Measurements from ENCODE around the gene ARHGAP42.
"Not testable (repeated sequence)": the region's sequence is repeated elsewhere in the genome, so short reads cannot be mapped to it uniquely, and the experiment has no call there.

Gene ARHGAP42

GRCh38 chr11:101009690-101010055 lies 322.6 kb downstream of the ARHGAP42 start:
- no peak for DNase-seq (ENCODE audit: low spot score)
- no peak for TF ChIP-seq CTCF (IDR thresholded peaks at IDR 0.05; ENCODE audit: extremely low read depth, insufficient read depth, missing control alignments)
- in situ Hi-C loops (cut with MboI; ENCODE audit: low pct_unique_long_range_greater_than_20kb, low sequenced_read_pairs, unreplicated experiment) = no loop called here

- in situ Hi-C loops (cut with MboI; ENCODE audit: low pct_unique_long_range_greater_than_20kb, low sequenced_read_pairs, unreplicated experiment) = no loop called here
- no peak for TF ChIP-seq CTCF (IDR thresholded peaks at IDR 0.05; ENCODE audit: extremely low read depth, insufficient read depth, missing control alignments)
- DNase-seq (ENCODE audit: low spot score) = no peak
Observed at GRCh38 chr11:101010899-101011298, 323.8 kb downstream of the ARHGAP42 start.

- in situ Hi-C loops (cut with MboI; ENCODE audit: low pct_unique_long_range_greater_than_20kb, low sequenced_read_pairs, unreplicated experiment) = no loop called here
- no peak for TF ChIP-seq CTCF (IDR thresholded peaks at IDR 0.05; ENCODE audit: extremely low read depth, insufficient read depth, missing control alignments)
- no peak for DNase-seq (ENCODE audit: low spot score)
Observed at GRCh38 chr11:101011881-101012280, 324.8 kb downstream of the ARHGAP42 start.

GRCh38 chr11:101013702-101014101 lies 326.6 kb downstream of the ARHGAP42 start:
- DNase-seq (ENCODE audit: low spot score); in situ Hi-C loops (cut with MboI; ENCODE audit: low pct_unique_long_range_greater_than_20kb, low sequenced_read_pairs, unreplicated experiment): not testable (repeated sequence)

GRCh38 chr11:101014600-101015285 lies 327.7 kb downstream of the ARHGAP42 start:
- in situ Hi-C loops (cut with MboI; ENCODE audit: low pct_unique_long_range_greater_than_20kb, low sequenced_read_pairs, unreplicated experiment) = no loop called here
- no peak for TF ChIP-seq CTCF (IDR thresholded peaks at IDR 0.05; ENCODE audit: extremely low read depth, insufficient read depth, missing control alignments)
- DNase-seq (ENCODE audit: low spot score) = no peak

GRCh38 chr11:101019870-101020269 lies 332.8 kb downstream of the ARHGAP42 start:
- no peak for TF ChIP-seq CTCF (IDR thresholded peaks at IDR 0.05; ENCODE audit: extremely low read depth, insufficient read depth, missing control alignments)
- in situ Hi-C loops (cut with MboI; ENCODE audit: low pct_unique_long_range_greater_than_20kb, low sequenced_read_pairs, unreplicated experiment) = no loop called here
- DNase-seq (ENCODE audit: low spot score) = no peak

- in situ Hi-C loops (cut with MboI; ENCODE audit: low pct_unique_long_range_greater_than_20kb, low sequenced_read_pairs, unreplicated experiment) = no loop called here
- DNase-seq (ENCODE audit: low spot score) = no peak
- TF ChIP-seq CTCF (IDR thresholded peaks at IDR 0.05; ENCODE audit: extremely low read depth, insufficient read depth, missing control alignments) = no peak
Observed at GRCh38 chr11:101022256-101022655, 335.2 kb downstream of the ARHGAP42 start.
